ENCODE results near the gene IMMP2L.

DNA sequence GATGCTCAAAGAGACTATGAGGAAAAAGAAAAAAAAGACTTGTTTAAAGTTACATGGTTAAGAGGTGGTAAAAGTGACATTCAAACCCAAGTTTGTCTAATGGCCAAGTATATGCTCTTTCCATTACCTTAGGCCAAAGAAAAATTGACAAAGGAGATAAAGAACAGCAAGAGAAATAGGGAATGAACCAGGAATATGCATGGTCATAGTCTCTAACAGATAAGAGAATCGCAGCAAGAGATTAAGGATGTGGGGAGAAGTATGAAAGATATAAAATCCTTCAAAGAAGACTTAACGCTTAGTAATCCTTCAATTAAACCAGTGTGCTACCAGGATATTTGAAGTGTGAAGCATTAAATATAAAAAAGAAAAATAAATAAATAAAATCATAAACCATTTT lies 494.6 kb downstream of the IMMP2L start:
- TF ChIP-seq, protein P1, sequence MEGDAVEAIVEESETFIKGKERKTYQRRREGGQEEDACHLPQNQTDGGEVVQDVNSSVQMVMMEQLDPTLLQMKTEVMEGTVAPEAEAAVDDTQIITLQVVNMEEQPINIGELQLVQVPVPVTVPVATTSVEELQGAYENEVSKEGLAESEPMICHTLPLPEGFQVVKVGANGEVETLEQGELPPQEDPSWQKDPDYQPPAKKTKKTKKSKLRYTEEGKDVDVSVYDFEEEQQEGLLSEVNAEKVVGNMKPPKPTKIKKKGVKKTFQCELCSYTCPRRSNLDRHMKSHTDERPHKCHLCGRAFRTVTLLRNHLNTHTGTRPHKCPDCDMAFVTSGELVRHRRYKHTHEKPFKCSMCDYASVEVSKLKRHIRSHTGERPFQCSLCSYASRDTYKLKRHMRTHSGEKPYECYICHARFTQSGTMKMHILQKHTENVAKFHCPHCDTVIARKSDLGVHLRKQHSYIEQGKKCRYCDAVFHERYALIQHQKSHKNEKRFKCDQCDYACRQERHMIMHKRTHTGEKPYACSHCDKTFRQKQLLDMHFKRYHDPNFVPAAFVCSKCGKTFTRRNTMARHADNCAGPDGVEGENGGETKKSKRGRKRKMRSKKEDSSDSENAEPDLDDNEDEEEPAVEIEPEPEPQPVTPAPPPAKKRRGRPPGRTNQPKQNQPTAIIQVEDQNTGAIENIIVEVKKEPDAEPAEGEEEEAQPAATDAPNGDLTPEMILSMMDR (IDR thresholded peaks at IDR 0.05), result no peak
- TF ChIP-seq POLR2AphosphoS5 (IDR thresholded peaks at IDR 0.05), result no peak
- TF ChIP-seq EP300 (IDR thresholded peaks at IDR 0.05), result no peak
